Stimulated activated CD4-positive, alpha-beta T cell treated with anti-CD3 and anti-CD28 coated beads, Interleukin-12 subunit alpha, Interleukin-12 subunit beta, amount 100 ng/mL, for 48 hours (primary cell): ENCODE data around the gene PARP4.
"Not testable (repeated sequence)": the region's sequence is repeated elsewhere in the genome, so short reads cannot be mapped to it uniquely, and the experiment has no call there.

Experiments
- DNase-seq, 3 donors: peaks; one replicate each; pipeline ENCODE4 v3.0.0-alpha.2; 2020; ENCODE audit warnings: low read depth in 2 of 3, low spot score in 1 of 3

PARP4 gene

DNA sequence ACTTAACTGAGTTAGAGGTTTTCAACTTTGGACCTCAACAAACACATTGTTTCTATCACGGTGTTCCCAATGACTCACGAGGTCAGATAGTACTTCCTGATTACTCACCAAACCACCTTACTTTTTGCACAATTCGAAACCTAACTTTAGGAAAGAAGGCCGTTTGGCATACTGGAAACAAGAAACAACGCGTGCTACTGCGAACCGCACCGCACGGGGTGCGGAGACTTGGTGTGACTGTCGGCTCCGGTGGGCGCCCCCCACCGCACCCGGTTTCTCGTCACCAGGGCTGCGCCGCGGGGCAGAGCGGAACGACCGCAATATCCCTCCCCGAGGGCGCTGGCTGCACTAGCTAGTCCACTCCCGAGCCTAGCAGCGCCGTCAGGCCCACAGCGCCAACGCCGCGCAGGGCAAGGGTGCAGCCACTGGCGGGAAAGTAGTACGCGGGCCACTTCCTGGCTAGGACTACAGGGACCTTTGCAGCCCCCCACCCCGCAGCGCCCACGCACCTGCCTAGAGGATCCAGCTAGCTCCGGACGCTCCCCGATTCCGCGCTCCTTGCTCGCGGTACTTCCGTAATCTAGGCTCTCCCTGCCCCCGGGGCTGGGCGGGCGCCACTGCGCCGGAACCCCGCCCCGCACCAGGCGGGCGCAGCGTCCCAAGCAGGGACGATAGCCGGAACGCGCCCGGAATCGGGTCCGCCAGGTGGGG, at the start of gene PARP4:
TSS of gene PARP4 (minus strand) at position 582 of the 711 bp plus-strand sequence. CDS start 9,002 bp downstream, outside the sequence.
- peak; percentile 37 to 60 (median 37) for DNase-seq

DNA sequence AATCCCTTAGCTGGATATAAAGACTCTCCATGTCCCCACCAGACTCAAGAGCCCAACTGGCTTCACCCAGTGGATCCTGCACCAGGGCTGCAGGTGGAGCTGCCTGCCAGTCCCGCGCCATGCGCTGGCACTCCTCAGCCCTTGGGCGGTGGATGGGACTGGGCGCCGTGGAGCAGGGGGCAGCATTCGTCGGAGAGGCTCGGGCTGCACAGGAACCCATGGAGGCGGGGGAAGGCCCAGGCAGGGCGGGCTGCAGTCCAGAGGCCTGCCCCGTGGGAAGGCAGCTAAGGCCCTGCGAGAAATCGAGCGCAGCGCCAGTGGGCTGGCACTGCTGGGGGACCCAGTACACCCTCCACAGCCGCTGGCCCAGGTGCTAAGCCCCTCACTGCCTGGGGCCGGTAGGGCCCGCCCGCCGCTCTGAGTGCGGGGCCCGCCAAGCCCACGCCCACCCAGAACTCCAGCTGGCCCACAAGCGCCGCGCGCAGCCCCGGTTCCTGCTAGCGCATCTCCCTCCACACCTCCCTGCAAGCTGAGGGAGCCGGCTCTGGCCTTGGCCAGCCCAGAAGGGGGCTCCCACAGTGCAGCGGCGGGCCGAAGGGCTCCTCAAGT, 48.1 kb upstream of the PARP4 start:
- DNase-seq: not testable (repeated sequence)

DNA sequence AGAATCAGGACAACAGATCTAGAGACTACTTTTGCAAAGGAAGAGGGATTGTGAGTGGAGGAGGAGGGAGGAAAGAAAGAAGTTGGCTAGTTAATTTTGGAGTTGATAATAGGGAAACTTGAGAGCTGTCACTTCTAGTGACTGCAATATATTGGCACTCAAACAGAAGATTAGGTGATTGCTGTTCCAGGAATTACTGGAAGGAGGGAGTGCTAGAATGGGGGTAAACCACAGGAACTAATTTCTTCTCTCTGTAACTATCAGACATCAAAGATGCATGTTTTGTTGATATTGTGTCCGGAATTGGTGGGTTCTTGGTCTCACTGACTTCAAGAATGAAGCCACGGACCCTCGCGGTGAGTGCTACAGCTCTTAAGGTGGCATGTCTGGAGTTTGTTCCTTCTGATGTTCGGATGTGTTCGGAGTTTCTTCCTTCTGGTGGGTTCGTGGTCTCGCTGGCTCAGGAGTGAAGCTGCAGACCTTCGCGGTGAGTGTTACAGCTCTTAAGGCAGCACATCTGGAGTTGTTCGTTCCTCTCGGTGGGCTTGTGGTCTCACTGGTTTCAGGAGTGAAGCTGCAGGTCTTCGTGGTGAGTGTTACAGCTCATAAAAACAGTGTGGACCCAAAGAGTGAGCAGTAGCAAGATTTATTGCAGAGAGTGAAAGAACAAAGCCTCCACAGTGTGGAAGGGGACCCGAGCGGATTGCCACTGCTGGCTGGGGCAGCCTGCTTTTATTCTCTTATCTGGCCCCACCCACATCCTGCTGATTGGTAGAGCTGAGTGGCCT, 47.0 kb upstream of the PARP4 start:
- not testable (repeated sequence) for DNase-seq

DNA sequence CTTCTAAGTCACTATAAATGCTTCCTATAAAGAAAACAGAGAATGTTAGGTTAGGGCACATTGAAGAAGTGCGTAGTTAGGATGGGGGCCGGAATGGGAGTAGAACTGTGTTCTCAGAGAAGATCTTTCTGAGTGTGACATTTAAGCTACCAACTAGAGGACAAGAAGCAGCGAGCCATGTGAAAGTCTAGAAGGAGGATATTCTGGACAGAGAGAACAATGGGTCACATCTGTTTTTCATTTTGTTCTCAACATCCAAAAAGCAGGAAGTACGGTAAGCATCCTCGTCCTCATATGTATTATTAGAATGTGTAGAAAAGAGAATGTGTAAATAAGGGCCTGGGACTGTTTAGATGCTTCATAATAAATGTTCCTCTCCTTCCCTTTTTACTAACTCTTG, 44.5 kb upstream of the PARP4 start:
- DNase-seq: no peak

DNA sequence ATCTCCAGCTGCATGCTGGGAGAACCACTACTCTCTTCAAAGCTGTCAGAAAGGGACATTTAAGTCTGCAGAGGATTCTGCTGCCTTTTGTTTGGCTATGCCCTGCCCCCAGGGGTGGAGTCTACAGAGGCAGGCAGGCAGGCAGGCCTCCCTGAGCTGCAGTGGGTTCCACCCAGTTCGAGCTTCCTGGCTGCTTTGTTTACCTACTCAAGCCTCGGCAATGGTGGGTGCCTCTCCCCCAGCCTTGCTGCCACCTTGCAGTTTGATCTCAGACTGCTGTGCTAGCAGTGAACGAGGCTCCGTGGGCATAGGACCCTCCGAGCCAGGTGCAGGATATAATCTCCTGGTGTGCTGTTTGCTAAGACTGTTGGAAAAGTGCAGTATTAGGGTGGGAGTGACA, 41.3 kb upstream of the PARP4 start:
- not testable (repeated sequence) for DNase-seq

DNA sequence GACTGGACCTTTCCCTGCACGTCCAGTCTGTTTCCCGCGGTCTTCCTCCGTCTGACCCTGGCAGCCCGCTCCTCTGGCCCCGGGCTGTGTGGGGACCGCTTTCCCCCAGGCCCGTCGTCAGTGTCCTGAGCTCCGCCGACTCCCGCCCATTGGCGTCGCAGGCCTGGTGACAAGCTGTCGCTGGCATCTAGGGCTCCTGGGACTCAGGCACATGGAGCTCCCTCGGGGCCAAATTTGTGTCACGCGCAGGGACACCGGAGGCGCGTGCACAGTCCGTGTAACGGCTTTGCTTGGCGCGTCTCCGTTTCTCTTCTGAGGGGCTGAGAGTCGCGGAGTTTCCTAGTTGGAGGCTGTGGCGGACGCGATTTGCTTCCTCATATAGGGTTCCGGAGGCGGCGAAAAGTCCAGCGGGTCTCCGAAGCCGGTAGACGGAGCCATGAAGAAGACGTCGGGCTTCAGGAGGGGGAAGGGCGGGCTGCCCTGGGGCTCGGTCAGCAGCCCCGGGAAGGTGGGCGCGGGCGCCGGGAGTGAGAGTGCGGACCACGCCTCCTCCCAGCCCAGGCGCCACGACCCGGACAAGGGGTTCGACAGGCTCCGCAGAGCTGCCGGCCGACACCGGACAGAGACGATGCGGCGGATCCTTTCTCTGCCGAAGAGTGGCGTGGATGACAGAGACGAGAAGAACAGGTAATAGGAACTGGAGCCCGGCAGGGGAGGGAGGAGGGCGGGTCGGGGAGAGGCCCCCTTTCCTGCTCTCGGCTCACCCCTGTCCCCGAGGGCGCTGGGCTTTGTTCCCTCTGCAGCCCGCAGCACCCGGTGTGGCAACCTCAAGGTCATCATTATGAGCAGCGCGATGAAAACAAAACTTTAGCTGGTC, 29.1 kb upstream of the PARP4 start:
- DNase-seq: not testable (repeated sequence)

DNA sequence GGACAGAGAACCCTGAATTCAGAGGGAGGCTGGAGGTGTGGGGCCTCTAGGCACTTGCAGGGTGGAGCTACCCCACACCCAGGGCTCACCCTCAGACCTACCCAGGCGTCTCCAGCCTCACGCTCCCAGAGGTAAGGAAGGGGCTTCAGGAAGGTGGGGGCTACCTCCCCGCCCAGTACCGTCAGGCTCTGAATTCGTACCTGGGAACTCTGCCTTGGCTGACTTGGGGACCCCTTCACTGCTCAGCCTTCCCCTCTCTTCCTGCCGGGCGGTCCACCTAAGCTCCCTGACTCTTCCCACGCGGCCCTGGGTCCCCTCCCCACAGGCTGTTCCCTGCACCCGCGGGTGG, 28.5 kb upstream of the PARP4 start:
- DNase-seq: no peak

DNA sequence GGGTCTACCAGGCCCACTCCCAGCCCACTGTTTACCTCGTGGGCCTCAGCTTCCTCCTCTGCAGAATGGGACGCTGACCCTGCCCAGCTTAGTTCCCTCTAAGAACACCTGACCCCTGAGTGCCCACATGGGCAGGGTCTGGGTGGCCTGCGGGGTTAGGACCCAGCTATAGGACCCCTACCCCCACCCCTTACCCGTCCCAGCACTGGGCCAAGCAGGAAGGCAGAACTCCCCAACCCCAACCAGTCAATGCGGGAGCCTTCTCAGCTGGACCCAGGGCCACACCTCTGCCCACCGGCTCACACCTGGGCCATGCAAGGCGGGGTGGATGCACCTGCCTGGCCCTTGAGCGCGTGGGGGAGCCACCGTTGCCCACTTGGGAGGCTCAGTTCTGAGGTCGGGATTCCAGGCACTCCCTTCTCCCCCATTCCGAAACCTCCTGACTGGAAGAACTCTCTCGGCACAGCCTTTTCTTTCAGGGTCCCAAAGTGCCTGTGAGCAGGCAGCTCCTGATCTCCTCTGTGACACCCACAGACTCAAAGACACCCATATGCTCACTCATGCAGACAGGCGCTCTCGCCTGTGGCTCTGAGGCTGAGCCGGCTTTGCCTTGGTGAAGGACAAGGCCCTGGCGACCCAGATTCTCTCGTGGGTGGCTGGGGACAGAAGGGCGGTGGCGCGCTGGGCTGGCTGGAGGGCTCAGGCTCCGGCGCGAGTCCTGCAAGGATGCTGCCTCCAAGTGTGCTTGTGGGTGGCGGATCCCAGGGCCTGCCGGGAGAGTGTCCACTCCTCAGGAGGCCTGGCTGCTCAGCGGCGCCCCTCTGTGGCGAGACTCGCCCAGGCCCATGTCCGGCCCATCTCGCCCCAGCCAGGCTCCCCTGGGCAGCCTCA, 27.9 kb upstream of the PARP4 start:
- no peak for DNase-seq

DNA sequence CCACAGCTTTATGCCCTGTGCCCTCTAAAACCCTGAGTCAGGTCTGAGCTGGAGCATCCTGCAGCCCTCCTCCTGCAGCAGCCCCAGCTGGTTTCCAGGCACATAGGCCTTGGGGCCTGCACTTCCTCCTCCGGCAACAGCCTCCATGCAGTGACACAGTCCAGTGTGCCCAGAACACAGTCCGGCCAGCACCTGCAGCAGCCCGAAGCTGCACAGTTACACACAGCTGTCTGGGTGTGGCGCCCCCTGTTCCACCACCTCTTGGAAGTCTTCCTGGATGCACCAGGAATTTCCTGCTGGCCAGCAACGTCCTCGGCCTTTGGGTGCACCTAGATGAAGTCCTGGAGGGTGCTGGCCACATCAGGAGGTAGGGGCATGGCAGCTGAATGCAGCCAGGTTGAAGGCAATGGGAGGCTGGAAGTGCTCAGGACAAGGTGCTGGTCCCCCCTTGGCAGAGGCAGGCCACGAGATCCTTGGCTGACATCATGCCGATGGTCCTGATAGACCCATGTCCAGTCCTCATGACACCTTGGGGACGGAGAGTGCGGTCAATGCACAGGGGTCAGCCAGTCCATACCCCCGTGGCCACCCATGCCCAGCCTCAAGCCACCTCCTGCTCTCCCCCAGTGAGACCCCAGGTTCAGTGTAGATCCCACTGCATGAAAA, 27.1 kb upstream of the PARP4 start:
- no peak for DNase-seq

DNA sequence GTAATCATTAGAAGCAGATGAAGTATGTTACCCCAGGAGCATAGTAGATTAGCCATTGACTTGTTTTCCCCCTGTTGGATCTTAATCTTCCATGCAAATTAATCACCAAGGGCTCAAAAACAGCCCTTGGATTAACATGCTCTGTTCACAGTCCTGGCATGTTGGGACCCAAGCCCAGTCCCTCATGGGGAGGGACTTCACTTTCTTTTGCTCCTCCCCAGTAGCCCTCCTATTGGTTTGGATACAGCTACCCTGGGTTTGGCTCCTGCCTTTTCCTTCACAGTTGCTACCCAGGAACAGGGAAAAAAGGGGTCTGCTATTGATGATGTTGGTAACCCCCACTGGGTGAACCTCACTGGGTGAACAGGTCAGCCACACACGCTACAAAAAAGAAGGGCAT, 16.9 kb upstream of the PARP4 start:
- DNase-seq: no peak

DNA sequence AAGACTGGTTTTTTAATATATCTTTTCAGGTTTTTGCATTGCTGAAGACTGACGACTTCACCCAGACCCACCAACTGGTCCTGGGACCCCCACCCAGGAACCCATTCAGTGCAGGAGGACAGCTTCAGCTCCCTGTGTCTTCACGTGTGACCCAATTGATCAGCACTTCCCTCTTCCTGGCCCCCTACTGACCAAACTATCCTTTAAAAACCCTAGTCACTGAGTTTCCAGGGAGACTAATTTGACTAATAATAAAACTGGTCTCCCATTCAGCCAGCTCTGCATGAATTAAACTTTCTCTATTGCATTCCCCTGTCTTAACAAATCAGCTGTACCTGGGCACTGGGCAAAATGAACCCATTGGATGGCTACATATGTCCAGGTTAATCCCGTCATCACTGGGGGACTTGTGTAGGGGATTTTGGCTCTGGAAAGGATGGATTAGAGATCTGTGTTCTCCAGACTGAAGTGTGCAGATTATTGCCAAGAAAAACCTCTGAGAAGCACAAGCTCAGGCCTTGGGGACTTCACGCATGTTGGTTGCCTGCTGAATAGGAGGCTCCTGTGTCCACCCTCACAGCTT, 16.3 kb upstream of the PARP4 start:
- no peak for DNase-seq

DNA sequence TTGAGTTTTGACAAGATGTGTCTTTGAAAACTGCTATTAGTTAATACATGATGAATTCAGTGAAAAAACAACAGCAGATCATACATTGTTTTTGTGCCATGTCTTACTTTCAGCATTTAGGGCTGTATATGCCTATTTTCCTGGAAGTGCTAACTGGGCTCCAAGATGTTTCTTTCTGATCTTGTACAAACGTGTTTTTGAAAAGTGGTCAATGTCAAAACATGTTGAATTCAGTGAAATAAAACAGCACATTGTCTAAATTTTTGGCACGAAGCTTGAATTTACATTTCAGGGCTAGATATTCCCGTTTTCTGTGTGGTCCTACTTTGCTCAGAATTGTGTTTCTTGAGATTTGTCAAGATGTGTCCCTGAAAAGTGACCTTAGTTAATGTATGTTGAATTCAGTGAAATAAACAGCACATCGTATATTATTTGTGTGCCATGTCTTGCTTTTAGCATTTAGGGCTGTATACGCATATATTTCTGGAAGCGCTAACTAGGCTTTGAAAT, 14.7 kb upstream of the PARP4 start:
- no peak for DNase-seq

DNA sequence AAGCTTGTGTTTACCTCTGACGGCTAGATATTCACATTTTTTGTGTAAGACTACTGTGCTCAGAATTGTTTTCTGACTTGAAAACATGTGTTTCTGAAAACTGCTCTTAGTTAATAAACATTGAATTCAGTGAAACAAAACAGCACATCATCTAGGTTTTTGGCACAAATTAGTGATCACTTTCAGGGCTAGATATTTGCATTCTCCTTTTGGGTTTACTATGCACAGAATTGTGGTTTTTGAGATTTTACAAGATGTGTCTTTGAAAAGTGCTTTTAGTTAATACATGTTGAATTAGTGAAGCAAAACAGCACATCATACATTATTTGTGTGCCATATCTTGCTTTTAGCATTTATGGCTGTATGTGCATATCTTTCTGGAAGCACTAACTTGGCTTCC, 8.2 kb upstream of the PARP4 start:
- DNase-seq: no peak

DNA sequence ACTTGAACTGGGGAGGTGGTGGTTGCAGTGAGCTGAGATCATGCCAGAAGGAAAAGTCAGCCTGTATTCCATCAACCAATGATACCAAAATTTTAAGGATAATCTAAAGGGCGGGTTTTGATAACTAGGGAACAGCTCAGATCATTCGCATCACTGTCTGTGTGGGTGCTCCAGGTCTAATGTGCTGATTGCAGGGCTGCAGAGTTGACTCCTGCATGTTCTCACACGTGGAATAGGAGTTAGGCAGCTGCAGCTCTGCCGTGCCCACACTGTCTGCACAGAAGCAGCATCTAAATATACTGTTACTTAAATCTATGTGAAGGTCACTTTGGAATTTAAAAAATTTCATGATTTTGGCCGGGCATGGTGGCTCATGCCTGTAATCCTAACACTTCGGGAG, 4.3 kb upstream of the PARP4 start:
- DNase-seq: no peak

DNA sequence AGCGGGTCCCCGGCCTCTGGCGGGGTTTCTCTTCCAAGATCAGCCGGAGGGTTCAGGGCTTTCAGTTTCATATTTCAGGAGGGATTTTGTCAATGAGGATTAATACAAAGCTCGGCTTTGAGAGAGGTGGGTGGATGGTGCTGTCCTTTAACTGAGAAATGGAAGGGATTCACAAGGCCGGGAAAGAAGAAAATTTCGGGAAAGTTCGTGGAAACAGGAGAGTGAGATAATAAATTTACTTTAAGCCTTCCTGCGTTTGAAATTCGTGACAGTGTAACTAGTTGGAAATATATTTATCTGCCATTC, 283 bp upstream of the PARP4 start:
- DNase-seq: no peak

DNA sequence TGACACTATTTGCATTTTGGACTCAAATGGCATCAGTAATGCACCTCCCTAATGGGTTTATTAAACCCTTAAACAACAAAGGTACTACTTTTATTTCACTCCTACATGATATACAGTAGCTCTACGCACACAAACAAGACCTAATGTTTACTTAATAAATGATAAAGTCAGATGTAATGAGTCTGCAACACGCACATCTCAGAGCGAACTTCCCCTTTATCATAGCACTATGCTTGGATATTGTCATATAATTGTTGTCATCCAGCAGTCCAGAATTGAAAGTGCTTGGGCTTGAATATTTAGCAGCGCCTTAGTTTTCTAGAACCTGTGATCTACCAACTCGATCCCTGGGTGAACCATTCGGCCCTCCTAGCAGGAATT, 772 bp downstream of the PARP4 start:
- DNase-seq: no peak

DNA sequence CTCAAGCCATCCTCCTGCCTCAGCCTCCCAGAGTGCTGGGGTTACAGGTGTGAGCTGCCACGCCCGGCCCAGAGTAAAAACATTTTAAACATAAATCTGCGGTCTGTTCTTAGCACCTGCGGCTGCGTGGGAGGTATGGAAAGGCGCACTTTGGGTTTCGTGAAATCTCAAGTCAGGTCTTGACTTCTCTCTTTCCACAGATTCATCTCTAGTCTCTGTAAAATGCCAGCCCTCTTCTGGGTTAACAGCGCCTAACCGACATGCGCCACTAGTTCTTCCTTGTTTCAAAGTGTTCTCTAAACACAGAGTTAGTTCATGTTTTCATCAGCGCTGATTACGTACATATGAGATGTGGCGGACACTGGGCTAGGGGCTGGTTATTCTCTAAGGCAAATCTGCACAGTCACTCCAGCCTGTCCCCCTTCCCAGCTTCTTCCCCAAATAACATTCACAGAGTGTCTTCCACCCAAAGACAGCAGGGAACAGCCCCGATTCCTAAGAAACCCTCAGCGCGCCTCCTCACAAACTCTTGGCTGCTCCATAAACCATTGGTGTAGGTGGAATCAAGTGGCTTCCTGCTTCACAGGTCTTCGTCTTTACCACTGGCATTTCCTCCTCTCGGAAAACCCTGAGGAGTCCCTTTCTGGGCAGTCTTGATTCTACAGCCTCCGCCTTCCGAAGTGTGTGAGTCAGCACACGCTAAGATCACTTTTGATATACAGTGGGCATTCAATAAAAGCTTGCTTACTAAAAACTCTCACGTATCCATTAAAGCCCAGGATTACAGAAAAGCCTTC, 1.4 kb downstream of the PARP4 start:
- peak; percentile 61 to 66 (median 62) for DNase-seq

DNA sequence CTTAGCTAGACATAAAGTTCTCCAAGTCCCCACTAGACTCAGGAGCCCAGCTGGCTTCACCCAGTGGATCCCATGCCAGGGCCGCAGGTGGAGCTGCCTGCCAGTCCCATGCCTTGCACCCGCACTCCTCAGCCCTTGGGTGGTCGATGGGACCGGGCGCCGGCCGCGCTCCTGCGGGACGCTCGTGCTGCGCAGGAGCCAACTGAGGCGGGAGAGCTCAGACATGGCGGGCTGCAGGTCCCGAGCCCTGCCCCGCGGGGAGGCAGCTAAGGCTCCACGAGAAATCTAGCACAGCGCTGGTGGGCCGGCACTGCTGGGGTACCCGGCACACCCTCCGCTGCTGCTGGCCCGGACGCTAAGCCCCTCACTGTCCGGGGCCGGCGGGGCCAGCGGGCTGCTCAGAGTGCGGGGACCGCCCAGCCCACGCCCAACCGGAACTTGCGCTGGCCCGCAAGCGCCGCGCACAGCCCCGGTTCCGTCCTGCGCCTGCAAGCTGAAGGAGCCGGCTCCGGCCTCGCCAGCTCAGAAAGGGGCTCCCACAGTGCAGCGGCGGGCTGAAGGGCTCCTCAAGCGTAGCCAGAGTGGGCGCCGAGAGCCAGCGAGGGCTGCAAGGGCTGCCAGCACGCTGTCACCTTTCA, 5.8 kb downstream of the PARP4 start:
- DNase-seq: no peak
